H9 (cell line): Measurements from ENCODE around the gene MAP1LC3B. TPM values are rescaled to one million over a fixed set of nuclear protein-coding genes. Genes with fewer than 3 reads are reported as not detected.

Source experiments
- DNase-seq: peaks from one replicate; pipeline ENCODE4 v3.0.0-alpha.2; 2017
- H2AFZ ChIP-seq: one replicate; pipeline ENCODE4 v1.6.1; 2013; ENCODE audit warnings: mild to moderate bottlenecking, low read length, control low read depth, moderate library complexity
- H2AK5ac ChIP-seq: 2 replicates; pipeline ENCODE4 v1.6.1; 2013; ENCODE audit warnings: low read length, control low read depth, mixed read lengths; ENCODE audit not compliant: insufficient read length
- H2BK120ac ChIP-seq: one replicate; pipeline ENCODE4 v1.6.1; 2013; ENCODE audit warnings: low read depth, mild to moderate bottlenecking, low read length, control low read depth, inconsistent platforms; ENCODE audit not compliant: poor library complexity, severe bottlenecking
- H2BK12ac ChIP-seq: 2 replicates; pipeline ENCODE4 v1.6.1; 2013; ENCODE audit warnings: low read length, control low read depth, mixed read lengths, low read depth; ENCODE audit not compliant: insufficient read length
- H2BK15ac ChIP-seq: 2 replicates; pipeline ENCODE4 v1.6.1; 2013; ENCODE audit warnings: low read depth, low read length, control low read depth
- H2BK20ac ChIP-seq: one replicate; pipeline ENCODE4 v1.6.1; 2013; ENCODE audit warnings: low read depth, mild to moderate bottlenecking, low read length, control low read depth, inconsistent platforms; ENCODE audit not compliant: poor library complexity, severe bottlenecking
- H2BK5ac ChIP-seq: 2 replicates; pipeline ENCODE4 v1.6.1; 2013; ENCODE audit warnings: low read length, control low read depth, mixed read lengths; ENCODE audit not compliant: insufficient read length
- H3K14ac ChIP-seq: 2 replicates; pipeline ENCODE4 v1.6.1; 2013; ENCODE audit warnings: low read length, control low read depth; ENCODE audit not compliant: insufficient read depth
- H3K18ac ChIP-seq: 2 replicates; pipeline ENCODE4 v1.6.1; 2013; ENCODE audit warnings: low read depth, mild to moderate bottlenecking, mixed read lengths, low read length, control low read depth; ENCODE audit not compliant: insufficient read length
- H3K23ac ChIP-seq: 2 replicates; pipeline ENCODE4 v1.6.1; 2013; ENCODE audit warnings: low read length, control low read depth, mixed read lengths, low read depth; ENCODE audit not compliant: insufficient read length
- H3K23me2 ChIP-seq: 2 replicates; pipeline ENCODE4 v1.6.1; 2013; ENCODE audit warnings: low read depth, mild to moderate bottlenecking, mixed read lengths, low read length, control low read depth; ENCODE audit not compliant: insufficient read length, poor library complexity, severe bottlenecking
- H3K27ac ChIP-seq: 2 replicates; pipeline ENCODE4 v1.5.1; 2013; ENCODE audit warnings: low read length, control low read depth, mixed read lengths, low read depth; ENCODE audit not compliant: insufficient read length
- H3K27me3 ChIP-seq: 2 replicates; pipeline ENCODE4 v1.6.1; 2013; ENCODE audit warnings: low read length, control low read depth, inconsistent platforms; ENCODE audit not compliant: insufficient read depth
- H3K4ac ChIP-seq: 2 replicates; pipeline ENCODE4 v1.6.1; 2013; ENCODE audit warnings: low read depth, mild to moderate bottlenecking, control low read depth, inconsistent platforms, low read length, moderate library complexity
- H3K4me1 ChIP-seq: 2 replicates; pipeline ENCODE4 v1.6.1; 2013; ENCODE audit warnings: low read length, control low read depth, inconsistent platforms; ENCODE audit not compliant: insufficient read depth
- H3K4me2 ChIP-seq: 2 replicates; pipeline ENCODE4 v1.6.1; 2013; ENCODE audit warnings: low read length, control low read depth, mixed read lengths; ENCODE audit not compliant: insufficient read length, insufficient read depth
- H3K56ac ChIP-seq: 2 replicates; pipeline ENCODE4 v1.6.1; 2013; ENCODE audit warnings: low read depth, mild to moderate bottlenecking, mixed read lengths, low read length, control low read depth; ENCODE audit not compliant: insufficient read length
- H3K79me1 ChIP-seq: 2 replicates; pipeline ENCODE4 v1.6.1; 2013; ENCODE audit warnings: low read depth, mild to moderate bottlenecking, moderate library complexity, low read length, control low read depth, inconsistent platforms; ENCODE audit not compliant: insufficient read depth, poor library complexity, severe bottlenecking
- H3K79me2 ChIP-seq: 2 replicates; pipeline ENCODE4 v1.6.1; 2013; ENCODE audit warnings: low read length, control low read depth, inconsistent platforms; ENCODE audit not compliant: insufficient read depth
- H3K9ac ChIP-seq: 2 replicates; pipeline ENCODE4 v1.6.1; 2013; ENCODE audit warnings: low read length, control low read depth, mixed read lengths; ENCODE audit not compliant: insufficient read length; ENCODE audit errors: extremely low read depth
- H3K9me3 ChIP-seq: one replicate; pipeline ENCODE4 v1.6.1; 2013; ENCODE audit warnings: low read depth, low read length, inconsistent platforms; ENCODE audit not compliant: control insufficient read depth
- H3T11ph ChIP-seq: one replicate; pipeline ENCODE4 v1.6.1; 2013; ENCODE audit warnings: mild to moderate bottlenecking, low read length, control low read depth, inconsistent platforms
- H4K20me1 ChIP-seq: one replicate; pipeline ENCODE4 v1.6.1; 2013; ENCODE audit not compliant: control insufficient read depth, insufficient read length, insufficient read depth
- H4K5ac ChIP-seq: 2 replicates; pipeline ENCODE4 v1.6.1; 2013; ENCODE audit warnings: low read depth, mild to moderate bottlenecking, mixed read lengths, low read length, control low read depth; ENCODE audit not compliant: insufficient read length
- H4K8ac ChIP-seq: replicated peaks from 2 replicates; pipeline ENCODE4 v1.6.1; 2013; ENCODE audit warnings: low read length, control low read depth, mixed read lengths, low read depth; ENCODE audit not compliant: insufficient read length
- H4K91ac ChIP-seq: 2 replicates; pipeline ENCODE4 v1.6.1; 2013; ENCODE audit warnings: low read depth, mild to moderate bottlenecking, moderate library complexity, mixed read lengths, low read length, control low read depth; ENCODE audit not compliant: insufficient read length
- H3K27ac Mint-ChIP-seq, 3 experiments: 2 replicates in 2 of 3; 3 replicates in 1 of 3; pipeline ENCODE4 v1.8.0; 2020 to 2021; ENCODE audit warnings: mixed read lengths in 3 of 3, mild to moderate bottlenecking in 1 of 3, moderate library complexity in 1 of 3
- H3K27me3 Mint-ChIP-seq: 2 replicates; pipeline ENCODE4 v1.8.0; 2021; ENCODE audit warnings: low read depth, mild to moderate bottlenecking, moderate library complexity, mixed read lengths
- H3K36me3 Mint-ChIP-seq, 3 experiments: 2 replicates in 2 of 3; 3 replicates in 1 of 3; pipeline ENCODE4 v1.8.0; 2020 to 2021; ENCODE audit warnings: low read depth in 3 of 3, mixed read lengths in 3 of 3; ENCODE audit not compliant: insufficient read depth in 1 of 3
- H3K4me1 Mint-ChIP-seq, 2 experiments: 2 replicates each; pipeline ENCODE4 v1.8.0; 2020; ENCODE audit warnings: mixed read lengths in 2 of 2
- H3K4me3 Mint-ChIP-seq, 2 experiments: 2 replicates in 1 of 2; 3 replicates in 1 of 2; pipeline ENCODE4 v1.8.0; 2020 to 2021; ENCODE audit warnings: mild to moderate bottlenecking in 2 of 2, mixed read lengths in 2 of 2, moderate library complexity in 1 of 2
- H3K9me3 Mint-ChIP-seq, 2 experiments: 2 replicates in 1 of 2; 3 replicates in 1 of 2; pipeline ENCODE4 v1.8.0; 2020; ENCODE audit warnings: mild to moderate bottlenecking in 2 of 2, mixed read lengths in 2 of 2, moderate library complexity in 1 of 2
- CTCF ChIP-seq: fragments of 200-600 bp; sonication (generic); conservative IDR thresholded peaks from 3 replicates; pipeline ENCODE4 v1.8.0; 2021; ENCODE audit warnings: antibody characterized with exemption, mild to moderate bottlenecking
- WGBS: extraction: QIAGEN DNeasy Blood & Tissue Kit; methylation state at CpG from one replicate; pipeline ENCODE4 v1.1.7; 2013; ENCODE audit warnings: missing lambda C conversion rate, low lambda C conversion rate, mixed read lengths; ENCODE audit not compliant: insufficient read length; ENCODE audit errors: extremely low coverage; 5-methylcytosine and 5-hydroxymethylcytosine counted together
- total RNA-seq: library from RNA; stranded (reverse); gene quantifications from 2 replicates; pipeline ENCODE4 v1.2.1, GENCODE V29; 2021

MAP1LC3B gene
- total RNA-seq, 1 experiment from 2014 or later, result 47.1 TPM

GRCh38 chr16:87421003-87421912 is 29.1 kb downstream of the MAP1LC3B start:
- Histone ChIP-seq H2AFZ (no peak overlapping the region), H2BK12ac (no peak overlapping the region), H3K27me3 (no peaks in the 10 kb centered on the region), H3K23me2 (no peaks in the 10 kb centered on the region), H3K79me1 (no peaks in the 10 kb centered on the region), H4K20me1 (peaks cover 2% of the 10 kb centered on the region), H4K8ac (no peak overlapping the region), H3K4ac (no peak overlapping the region), H3K56ac (no peak overlapping the region), H3K27ac (no peak overlapping the region), H3K18ac (no peak overlapping the region), H4K5ac (no peak overlapping the region), H2BK15ac (no peak overlapping the region), H3K4me2 (no peak overlapping the region), H3K14ac (no peak overlapping the region), H2BK20ac (no peak overlapping the region), H3T11ph (no peak overlapping the region), H2BK120ac (no peak overlapping the region), H3K79me2 (no peaks in the 10 kb centered on the region), H2AK5ac (no peak overlapping the region), H3K4me1 (peaks cover 1% of the 10 kb centered on the region; the same call in 1 of the 2 replicates), H3K9ac (no peak overlapping the region), H3K9me3 (no peaks in the 10 kb centered on the region), H4K91ac (no peak overlapping the region), H2BK5ac (no peak overlapping the region), H3K23ac (no peak overlapping the region)
- WGBS, result no CpG with 5 or more reads among the region's 25 CpGs
- Mint-ChIP-seq H3K4me3 (no peak overlapping the region), H3K4me1 (peaks cover 33 to 44% of the 10 kb centered on the region in 2 experiments), H3K36me3 (peaks cover 25 to 61% (median 52%) of the 10 kb centered on the region in 3 experiments), H3K27ac (peak overlapping the region in 2 of 3 experiments; percentile 73 to 85; a peak in 3 of 7 replicates), H3K27me3 (no peaks in the 10 kb centered on the region), H3K9me3 (no peaks in the 10 kb centered on the region; a peak in 1 of 5 replicates)
- DNase-seq, result no peak
- no peak for TF ChIP-seq CTCF
